GM12864 (cell line): Measurements from ENCODE around the gene GRIA4.

ENCODE experiments used
- DNase-seq: peaks from one replicate; pipeline ENCODE4 v3.0.0-alpha.2; 2011; ENCODE audit warnings: low read depth
- H3K4me3 ChIP-seq: 2 replicates; pipeline ENCODE4 v1.5.1; 2011; ENCODE audit warnings: mild to moderate bottlenecking, low read depth, low read length, control low read depth
- CTCF ChIP-seq: IDR thresholded peaks from 2 replicates; pipeline ENCODE4 v1.5.1; 2011; ENCODE audit warnings: low read depth, mild to moderate bottlenecking, moderate library complexity, low read length, control low read depth, inconsistent platforms; ENCODE audit errors: missing control alignments

Gene GRIA4

DNA sequence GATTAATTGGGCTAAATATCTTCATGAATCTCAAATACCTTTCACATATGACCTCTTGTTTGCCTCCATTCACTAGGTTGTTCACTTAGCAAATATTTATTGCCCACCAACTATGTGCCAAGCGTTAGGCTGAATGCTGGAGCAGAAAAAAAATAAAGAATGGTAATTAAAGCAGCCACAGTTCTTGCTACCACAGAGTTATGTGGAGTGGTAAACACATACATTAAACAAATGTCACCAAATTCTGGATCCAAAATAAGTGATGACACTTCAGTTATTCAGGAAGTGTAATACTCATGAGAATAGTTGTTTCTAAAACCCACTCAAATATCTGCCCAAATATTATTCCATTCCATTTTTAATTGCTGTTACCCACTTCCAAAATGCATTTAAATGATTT, 128.4 kb downstream of the GRIA4 start:
- DNase-seq, result no peak
- H3K4me3 ChIP-seq, result no peak overlapping the region
- no peak for TF ChIP-seq CTCF

DNA sequence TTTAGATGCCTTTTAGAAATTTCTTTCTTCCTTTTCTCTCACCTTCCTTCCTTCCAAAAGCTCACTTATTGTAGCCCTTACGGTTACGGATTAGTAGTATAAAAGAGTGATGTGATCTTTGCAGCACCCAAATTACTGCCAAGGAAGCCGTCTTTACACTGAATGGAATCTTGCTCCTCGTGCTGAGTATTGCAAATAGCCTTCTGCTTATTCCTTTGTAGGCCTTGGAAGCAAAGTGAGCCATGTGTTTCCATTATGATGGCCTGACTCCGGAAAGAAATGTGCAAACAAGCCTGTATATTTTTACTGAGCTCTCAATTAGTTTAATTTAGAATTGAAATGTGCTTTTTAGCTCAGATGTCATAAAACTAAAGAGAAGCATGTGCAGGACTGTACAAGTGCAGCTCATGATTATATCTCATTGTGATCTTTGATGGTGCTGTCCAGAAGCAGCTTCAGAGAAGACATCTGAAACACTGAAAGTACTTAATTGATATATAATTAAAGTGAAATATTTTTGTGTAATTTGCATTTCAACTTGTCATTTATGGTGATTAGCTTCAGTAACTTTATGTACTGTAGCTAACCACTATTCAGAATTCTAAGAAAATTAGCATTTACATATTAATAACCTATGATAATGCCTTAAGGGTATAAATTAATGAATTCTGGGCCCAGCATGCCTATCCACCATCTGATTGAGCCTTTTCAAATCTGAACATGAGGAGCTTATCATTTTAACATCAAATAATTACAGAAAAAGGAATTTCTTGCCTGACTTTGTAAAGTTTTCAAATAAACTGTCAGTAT, 129.3 kb downstream of the GRIA4 start:
- no peak for TF ChIP-seq CTCF
- DNase-seq, result no peak
- H3K4me3 ChIP-seq, result no peak overlapping the region

DNA sequence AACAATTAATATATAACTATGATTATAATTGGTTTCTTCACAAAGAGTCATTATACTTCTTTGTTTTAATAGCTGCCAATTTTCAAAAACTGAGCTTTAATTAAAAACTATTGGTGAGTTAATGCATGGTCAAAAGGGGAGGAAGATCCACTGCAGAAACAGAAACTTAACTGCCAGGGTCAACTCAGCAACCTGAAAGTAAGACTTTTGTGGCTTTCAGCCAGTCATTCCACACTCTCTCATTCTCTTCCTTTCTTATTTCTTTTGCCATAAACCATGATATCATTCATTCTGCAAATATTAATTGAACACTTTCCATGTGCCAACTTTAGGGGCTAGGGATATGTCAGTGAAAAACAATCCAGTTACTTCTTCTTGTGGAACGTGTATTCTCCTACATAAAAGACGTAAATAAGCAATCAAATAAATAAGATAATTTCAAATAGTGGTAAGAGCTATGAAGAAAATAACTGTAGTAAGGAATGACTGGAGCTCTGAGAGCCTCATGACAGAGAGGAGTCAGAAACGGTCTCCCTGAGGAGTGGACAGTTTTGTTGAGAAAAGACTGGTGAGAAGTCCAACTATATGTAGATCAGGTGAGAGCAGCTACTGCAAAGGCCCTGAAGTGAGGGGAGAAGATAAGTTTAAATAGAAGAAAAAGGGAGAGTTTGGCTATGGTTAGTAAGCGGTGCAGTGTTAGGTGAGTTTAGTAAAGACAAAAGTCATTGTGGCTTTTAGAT, 130.5 kb downstream of the GRIA4 start:
- no peak for DNase-seq
- H3K4me3 ChIP-seq, result no peak overlapping the region
- no peak for TF ChIP-seq CTCF

DNA sequence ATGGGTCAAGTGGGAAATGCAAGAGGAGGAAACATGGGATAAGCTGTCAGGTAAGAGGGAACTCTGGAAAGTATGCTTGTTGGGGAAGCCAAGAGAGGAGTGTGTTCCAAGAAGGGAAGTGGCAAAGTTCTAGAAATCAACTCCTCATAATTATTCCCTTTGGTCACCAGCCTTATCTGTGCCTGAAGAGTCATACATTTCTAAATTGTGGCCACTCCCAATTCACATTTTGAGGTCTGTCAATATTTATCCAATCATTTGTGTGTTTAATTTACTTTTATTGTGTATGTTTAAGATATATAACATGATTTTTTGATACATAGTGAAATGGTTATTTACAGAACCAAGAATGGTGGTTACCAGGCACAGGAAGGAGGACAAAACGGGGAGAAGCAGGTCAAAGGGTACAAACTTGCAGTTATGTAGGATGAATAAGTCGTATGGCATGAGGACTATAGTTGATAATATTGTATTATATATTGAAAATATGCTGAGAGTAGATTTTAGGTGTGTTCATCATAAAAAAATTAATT, 131.7 kb downstream of the GRIA4 start:
- no peak for DNase-seq
- TF ChIP-seq CTCF, result no peak
- no peak overlapping the region for H3K4me3 ChIP-seq

DNA sequence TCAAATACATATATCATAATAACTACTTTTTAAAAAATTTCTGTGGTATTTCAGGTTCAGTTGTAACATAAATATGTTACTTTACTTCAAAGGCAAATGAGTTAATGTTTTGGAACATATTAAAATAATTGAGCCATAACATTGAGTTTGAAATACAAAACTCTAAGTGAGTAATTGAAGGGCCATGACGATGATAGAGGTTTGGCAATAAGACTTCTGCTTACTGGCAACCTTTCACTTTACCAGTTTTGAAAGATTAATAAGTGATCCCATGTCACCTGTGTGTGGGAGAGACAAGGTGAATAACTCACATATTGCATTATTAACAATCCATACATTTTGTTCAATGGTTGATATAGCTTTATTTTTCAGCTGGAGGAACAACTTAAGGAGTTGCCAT, 144.4 kb downstream of the GRIA4 start:
- no peak for TF ChIP-seq CTCF
- H3K4me3 ChIP-seq, result no peak overlapping the region
- no peak for DNase-seq

DNA sequence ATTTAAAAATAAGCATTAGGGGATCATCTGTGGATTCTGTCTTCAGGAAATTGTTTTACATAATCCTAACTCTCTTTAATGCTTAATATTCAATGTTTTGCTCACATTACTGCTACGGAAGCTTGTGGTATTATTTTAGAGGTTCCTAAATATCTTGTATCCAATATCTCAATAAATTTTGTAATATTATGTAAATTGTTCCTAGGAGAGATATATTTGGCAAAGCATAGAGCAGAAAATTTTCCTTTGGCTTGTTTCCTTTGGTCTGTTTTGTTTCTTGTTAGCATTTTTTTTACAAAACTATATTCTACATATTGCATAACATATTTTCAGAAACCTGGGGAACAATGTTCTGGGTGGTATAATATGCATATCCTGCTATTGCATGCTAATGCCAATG, 144.8 kb downstream of the GRIA4 start:
- no peak for TF ChIP-seq CTCF
- no peak for DNase-seq
- no peak overlapping the region for H3K4me3 ChIP-seq
